ENCODE data around the gene DEDD2.
A peak's percentile ranks its signal among the peaks of the same experiment; 100 is the strongest.

Gene DEDD2

DNA sequence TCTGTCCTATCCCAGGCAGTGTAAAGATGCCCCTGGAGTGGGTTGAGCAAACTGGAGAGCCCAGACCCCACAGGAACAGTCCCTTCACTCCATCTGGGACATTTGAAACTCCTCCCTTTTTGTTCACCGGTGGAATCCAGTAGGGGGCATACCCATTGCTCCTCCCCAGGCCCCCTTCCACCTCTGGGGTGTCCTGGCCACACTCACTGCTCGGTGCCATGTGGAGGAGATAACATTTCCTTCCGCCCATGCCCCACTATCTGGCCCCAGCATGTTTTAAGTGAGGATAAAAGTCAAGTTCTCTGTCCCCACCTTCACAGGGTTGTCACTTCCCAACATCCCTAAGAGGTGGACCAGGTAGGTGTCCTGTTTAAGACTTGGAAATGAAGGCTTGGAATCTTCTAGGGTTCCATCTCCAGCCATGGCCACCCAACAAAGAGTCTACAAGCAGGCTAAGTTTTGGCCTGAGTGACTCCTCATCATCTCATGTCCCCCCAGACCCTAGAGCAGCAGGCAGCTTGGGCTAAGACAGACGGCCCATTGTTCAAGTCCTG, 11.9 kb upstream of the DEDD2 start:
- Histone ChIP-seq H3K36me3 (ENCODE audit: insufficient read depth, low read length) (peaks cover 96% of the 10 kb centered on the region), H3K4me2 (ENCODE audit: insufficient read depth, low read length) (no peak overlapping the region), H3K79me2 (ENCODE audit: insufficient read depth, low read length) (peaks cover 32% of the 10 kb centered on the region), H3K9ac (ENCODE audit: low read depth, low read length) (no peak overlapping the region), H3K27me3 (ENCODE audit: insufficient read depth, low read length, poor library complexity) (no peaks in the 10 kb centered on the region), H3K4me1 (ENCODE audit: insufficient read depth, low read length) (no peaks in the 10 kb centered on the region), H2AFZ (ENCODE audit: low read depth, low read length) (no peak overlapping the region), H4K20me1 (ENCODE audit: insufficient read depth, low read length) (peaks cover 73% of the 10 kb centered on the region), H3K4me3 (ENCODE audit: low read depth in 1 of 2, low read length in 2 of 2) (no peak overlapping the region), H3K9me3 (ENCODE audit: insufficient read depth, low read length, severe bottlenecking) (no peaks in the 10 kb centered on the region), H3K27ac (ENCODE audit: low read length) (peak overlapping the region; percentile 33; the same call in 1 of the 2 replicates)
- peak; percentile 36; the same call in 1 of the 3 replicates for ATAC-seq (ENCODE audit: insufficient read depth, low read depth)
- no peak for TF ChIP-seq EZH2 (IDR thresholded peaks at IDR 0.05; ENCODE audit: borderline replicate concordance, low read depth, low read length, severe bottlenecking)
- TF ChIP-seq, protein P1, sequence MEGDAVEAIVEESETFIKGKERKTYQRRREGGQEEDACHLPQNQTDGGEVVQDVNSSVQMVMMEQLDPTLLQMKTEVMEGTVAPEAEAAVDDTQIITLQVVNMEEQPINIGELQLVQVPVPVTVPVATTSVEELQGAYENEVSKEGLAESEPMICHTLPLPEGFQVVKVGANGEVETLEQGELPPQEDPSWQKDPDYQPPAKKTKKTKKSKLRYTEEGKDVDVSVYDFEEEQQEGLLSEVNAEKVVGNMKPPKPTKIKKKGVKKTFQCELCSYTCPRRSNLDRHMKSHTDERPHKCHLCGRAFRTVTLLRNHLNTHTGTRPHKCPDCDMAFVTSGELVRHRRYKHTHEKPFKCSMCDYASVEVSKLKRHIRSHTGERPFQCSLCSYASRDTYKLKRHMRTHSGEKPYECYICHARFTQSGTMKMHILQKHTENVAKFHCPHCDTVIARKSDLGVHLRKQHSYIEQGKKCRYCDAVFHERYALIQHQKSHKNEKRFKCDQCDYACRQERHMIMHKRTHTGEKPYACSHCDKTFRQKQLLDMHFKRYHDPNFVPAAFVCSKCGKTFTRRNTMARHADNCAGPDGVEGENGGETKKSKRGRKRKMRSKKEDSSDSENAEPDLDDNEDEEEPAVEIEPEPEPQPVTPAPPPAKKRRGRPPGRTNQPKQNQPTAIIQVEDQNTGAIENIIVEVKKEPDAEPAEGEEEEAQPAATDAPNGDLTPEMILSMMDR (IDR thresholded peaks at IDR 0.05; ENCODE audit: borderline replicate concordance, extremely low read depth, low read length, poor library complexity, severe bottlenecking) = peak; percentile 23
- no peak for DNase-seq

GRCh38 chr19:42228641-42229040, 11.2 kb upstream of the DEDD2 start:
- H3K4me2 ChIP-seq (ENCODE audit: insufficient read depth, low read length) = no peak overlapping the region
- ATAC-seq (ENCODE audit: insufficient read depth, low read depth) (no peak), DNase-seq (no peak)
- no peaks in the 10 kb centered on the region for H3K4me1 ChIP-seq (ENCODE audit: insufficient read depth, low read length)
- H4K20me1 ChIP-seq (ENCODE audit: insufficient read depth, low read length) = peaks cover 68% of the 10 kb centered on the region
- H3K4me3 ChIP-seq (ENCODE audit: low read depth in 1 of 2, low read length in 2 of 2) = no peak overlapping the region
- no peaks in the 10 kb centered on the region for H3K9me3 ChIP-seq (ENCODE audit: insufficient read depth, low read length, severe bottlenecking)
- no peak for TF ChIP-seq EZH2 (IDR thresholded peaks at IDR 0.05; ENCODE audit: borderline replicate concordance, low read depth, low read length, severe bottlenecking)
- TF ChIP-seq, protein P1 (IDR thresholded peaks at IDR 0.05; ENCODE audit: borderline replicate concordance, extremely low read depth, low read length, poor library complexity, severe bottlenecking) = no peak
- no peak overlapping the region for H2AFZ ChIP-seq (ENCODE audit: low read depth, low read length)
- peaks cover 33% of the 10 kb centered on the region for H3K79me2 ChIP-seq (ENCODE audit: insufficient read depth, low read length)
- H3K27me3 ChIP-seq (ENCODE audit: insufficient read depth, low read length, poor library complexity) = no peaks in the 10 kb centered on the region
- H3K36me3 ChIP-seq (ENCODE audit: insufficient read depth, low read length) = peaks cover 93% of the 10 kb centered on the region
- no peak overlapping the region for H3K27ac ChIP-seq (ENCODE audit: low read length)
- no peak overlapping the region for H3K9ac ChIP-seq (ENCODE audit: low read depth, low read length)

- Histone ChIP-seq H3K79me2 (ENCODE audit: insufficient read depth, low read length) (peaks cover 38% of the 10 kb centered on the region), H3K4me1 (ENCODE audit: insufficient read depth, low read length) (peaks cover 7% of the 10 kb centered on the region; the same call in 1 of the 2 replicates), H3K4me3 (ENCODE audit: low read depth in 1 of 2, low read length in 2 of 2) (no peak overlapping the region), H3K4me2 (ENCODE audit: insufficient read depth, low read length) (no peak overlapping the region), H3K36me3 (ENCODE audit: insufficient read depth, low read length) (peaks cover 81% of the 10 kb centered on the region), H2AFZ (ENCODE audit: low read depth, low read length) (no peak overlapping the region), H3K9me3 (ENCODE audit: insufficient read depth, low read length, severe bottlenecking) (no peaks in the 10 kb centered on the region), H3K27ac (ENCODE audit: low read length) (no peak overlapping the region), H3K27me3 (ENCODE audit: insufficient read depth, low read length, poor library complexity) (no peaks in the 10 kb centered on the region), H4K20me1 (ENCODE audit: insufficient read depth, low read length) (peaks cover 60% of the 10 kb centered on the region), H3K9ac (ENCODE audit: low read depth, low read length) (no peak overlapping the region)
- TF ChIP-seq, protein P1 (IDR thresholded peaks at IDR 0.05; ENCODE audit: borderline replicate concordance, extremely low read depth, low read length, poor library complexity, severe bottlenecking) = no peak
- no peak for TF ChIP-seq EZH2 (IDR thresholded peaks at IDR 0.05; ENCODE audit: borderline replicate concordance, low read depth, low read length, severe bottlenecking)
- DNase-seq = no peak
- no peak for ATAC-seq (ENCODE audit: insufficient read depth, low read depth)
Measured at GRCh38 chr19:42226886-42227285, 9.4 kb upstream of the DEDD2 start.

Data from DND-41 (cell line).